Astrocyte (in vitro differentiated cells and primary cell): ENCODE results near the gene TOR4A. TPM values are rescaled to one million over a fixed set of nuclear protein-coding genes. Genes with fewer than 3 reads are reported as not detected.
A peak's percentile ranks its signal among the peaks of the same experiment; 100 is the strongest.

ENCODE experiments used
- DNase-seq: peaks from one replicate; pipeline ENCODE4 v3.0.0-alpha.2; 2010; ENCODE audit warnings: low read depth
- FAIRE-seq: peaks from 2 replicates; lab custom pipeline; 2011; peaks lifted over from hg19 to GRCh38; lab: Jason Lieb, UNC
- H2AFZ ChIP-seq: 2 replicates; pipeline ENCODE4 v1.6.0; 2012; ENCODE audit warnings: low read depth, low read length, inconsistent platforms
- H3K27ac ChIP-seq: 2 replicates; pipeline ENCODE4 v1.5.1; 2011; ENCODE audit warnings: low read depth, low read length, inconsistent platforms
- H3K27me3 ChIP-seq: 2 replicates; pipeline ENCODE4 v1.6.0; 2011; ENCODE audit warnings: low read length, inconsistent platforms; ENCODE audit not compliant: insufficient read depth
- H3K36me3 ChIP-seq: 2 replicates; pipeline ENCODE4 v1.5.1; 2011; ENCODE audit warnings: low read length, inconsistent platforms; ENCODE audit not compliant: insufficient read depth
- H3K4me1 ChIP-seq: 2 replicates; pipeline ENCODE4 v1.5.1; 2011; ENCODE audit warnings: low read length, inconsistent platforms; ENCODE audit not compliant: insufficient read depth
- H3K4me2 ChIP-seq: 2 replicates; pipeline ENCODE4 v1.6.0; 2012; ENCODE audit warnings: low read length, inconsistent platforms
- H3K4me3 ChIP-seq: 2 replicates; pipeline ENCODE4 v1.5.1; 2011; ENCODE audit warnings: low read depth, mild to moderate bottlenecking, low read length, inconsistent platforms; ENCODE audit not compliant: insufficient read depth
- H3K79me2 ChIP-seq: 2 replicates; pipeline ENCODE4 v1.6.0; 2012; ENCODE audit warnings: mild to moderate bottlenecking, low read length, inconsistent platforms; ENCODE audit not compliant: insufficient read depth
- H3K9ac ChIP-seq: 2 replicates; pipeline ENCODE4 v1.6.0; 2012; ENCODE audit warnings: mild to moderate bottlenecking, low read length, inconsistent platforms
- H3K9me3 ChIP-seq: 2 replicates; pipeline ENCODE4 v1.5.1; 2012; ENCODE audit warnings: low read depth, mild to moderate bottlenecking, low read length, inconsistent platforms; ENCODE audit not compliant: insufficient read depth
- H4K20me1 ChIP-seq: 2 replicates; pipeline ENCODE4 v1.6.0; 2012; ENCODE audit warnings: low read length, inconsistent platforms; ENCODE audit not compliant: insufficient read depth
- H3K27ac Mint-ChIP-seq: one replicate; pipeline ENCODE4 v1.8.0; 2021; ENCODE audit warnings: mild to moderate bottlenecking, mixed read lengths; ENCODE audit not compliant: unreplicated experiment
- H3K27me3 Mint-ChIP-seq: one replicate; pipeline ENCODE4 v1.8.0; 2021; ENCODE audit warnings: low read depth, mixed read lengths; ENCODE audit not compliant: unreplicated experiment
- H3K36me3 Mint-ChIP-seq: one replicate; pipeline ENCODE4 v1.8.0; 2021; ENCODE audit warnings: low read depth, mixed read lengths; ENCODE audit not compliant: unreplicated experiment
- H3K4me1 Mint-ChIP-seq: one replicate; pipeline ENCODE4 v1.8.0; 2021; ENCODE audit warnings: low read depth, mixed read lengths; ENCODE audit not compliant: unreplicated experiment
- H3K4me3 Mint-ChIP-seq: one replicate; pipeline ENCODE4 v1.8.0; 2021; ENCODE audit warnings: mild to moderate bottlenecking, moderate library complexity, mixed read lengths; ENCODE audit not compliant: unreplicated experiment
- H3K9me3 Mint-ChIP-seq: one replicate; pipeline ENCODE4 v1.8.0; 2021; ENCODE audit warnings: mild to moderate bottlenecking, mixed read lengths; ENCODE audit not compliant: unreplicated experiment
- EZH2 ChIP-seq: IDR thresholded peaks from 2 replicates; pipeline ENCODE4 v1.6.1; 2012; ENCODE audit warnings: mild to moderate bottlenecking, low read length, inconsistent platforms; ENCODE audit not compliant: insufficient read depth
- total RNA-seq: library from RNA; stranded (reverse); gene quantifications from 2 replicates; pipeline ENCODE4 v1.2.1, GENCODE V29; 2021
- TF ChIP-seq, protein P1 (sequence below): IDR thresholded peaks from 2 replicates; pipeline ENCODE4 v1.5.1; 2011; ENCODE audit warnings: low read depth, mild to moderate bottlenecking, inconsistent platforms, low read length, moderate library complexity; ENCODE audit not compliant: insufficient read depth

The TOR4A gene
- total RNA-seq, 1 donor from 2014 or later = 11.8 TPM

DNA sequence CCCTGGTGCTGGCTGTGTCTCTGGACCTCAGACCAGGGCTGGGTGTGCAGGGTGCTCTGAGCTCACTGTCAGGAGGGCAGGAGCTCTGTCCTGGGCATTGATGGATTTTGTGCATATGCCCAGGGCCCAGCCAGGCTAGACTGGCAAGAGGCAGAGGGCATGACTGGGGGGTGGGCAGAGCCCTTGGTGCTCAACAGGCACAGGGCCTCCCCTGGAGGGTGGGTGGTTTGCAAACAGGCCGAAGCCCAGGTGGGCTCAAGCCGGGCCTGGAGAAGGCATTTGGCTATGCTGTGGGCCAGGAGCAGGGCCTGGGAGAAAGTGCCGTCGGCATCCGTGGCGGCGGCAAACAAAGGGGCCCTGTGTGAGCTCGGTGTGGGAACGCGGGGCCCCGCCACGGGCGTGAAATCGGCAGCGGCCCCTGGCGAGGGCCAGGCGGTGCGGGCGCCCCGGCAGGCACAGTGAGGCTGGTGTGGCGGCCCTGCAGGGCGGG lies 26.4 kb downstream of the TOR4A start:
- no peaks in the 10 kb centered on the region for H3K36me3 Mint-ChIP-seq
- DNase-seq (no peak), FAIRE-seq (no peak)
- peaks cover 2% of the 10 kb centered on the region for H3K27me3 Mint-ChIP-seq
- Histone ChIP-seq H3K4me3 (no peak overlapping the region), H3K4me2 (no peak overlapping the region), H3K36me3 (no peaks in the 10 kb centered on the region), H3K9me3 (no peaks in the 10 kb centered on the region), H4K20me1 (peaks cover 3% of the 10 kb centered on the region), H2AFZ (no peak overlapping the region), H3K27ac (no peak overlapping the region), H3K79me2 (no peaks in the 10 kb centered on the region), H3K9ac (no peak overlapping the region), H3K4me1 (peaks cover 29% of the 10 kb centered on the region), H3K27me3 (peaks cover 8% of the 10 kb centered on the region)
- H3K27ac Mint-ChIP-seq = no peak overlapping the region
- peak; percentile 26 for TF ChIP-seq EZH2
- TF ChIP-seq, protein P1, sequence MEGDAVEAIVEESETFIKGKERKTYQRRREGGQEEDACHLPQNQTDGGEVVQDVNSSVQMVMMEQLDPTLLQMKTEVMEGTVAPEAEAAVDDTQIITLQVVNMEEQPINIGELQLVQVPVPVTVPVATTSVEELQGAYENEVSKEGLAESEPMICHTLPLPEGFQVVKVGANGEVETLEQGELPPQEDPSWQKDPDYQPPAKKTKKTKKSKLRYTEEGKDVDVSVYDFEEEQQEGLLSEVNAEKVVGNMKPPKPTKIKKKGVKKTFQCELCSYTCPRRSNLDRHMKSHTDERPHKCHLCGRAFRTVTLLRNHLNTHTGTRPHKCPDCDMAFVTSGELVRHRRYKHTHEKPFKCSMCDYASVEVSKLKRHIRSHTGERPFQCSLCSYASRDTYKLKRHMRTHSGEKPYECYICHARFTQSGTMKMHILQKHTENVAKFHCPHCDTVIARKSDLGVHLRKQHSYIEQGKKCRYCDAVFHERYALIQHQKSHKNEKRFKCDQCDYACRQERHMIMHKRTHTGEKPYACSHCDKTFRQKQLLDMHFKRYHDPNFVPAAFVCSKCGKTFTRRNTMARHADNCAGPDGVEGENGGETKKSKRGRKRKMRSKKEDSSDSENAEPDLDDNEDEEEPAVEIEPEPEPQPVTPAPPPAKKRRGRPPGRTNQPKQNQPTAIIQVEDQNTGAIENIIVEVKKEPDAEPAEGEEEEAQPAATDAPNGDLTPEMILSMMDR = no peak
- H3K4me3 Mint-ChIP-seq = no peak overlapping the region
- H3K9me3 Mint-ChIP-seq = no peaks in the 10 kb centered on the region
- peaks cover 5% of the 10 kb centered on the region for H3K4me1 Mint-ChIP-seq

- H3K27ac ChIP-seq = no peak overlapping the region
Measured at GRCh38 chr9:137304383-137305059, 27.0 kb downstream of the TOR4A start.

More at GRCh38 chr9:137304383-137305059, 27.0 kb downstream of the TOR4A start:
- TF ChIP-seq, protein P1 = no peak
- Histone ChIP-seq H3K27me3 (peaks cover 7% of the 10 kb centered on the region), H3K4me2 (no peak overlapping the region), H3K79me2 (no peaks in the 10 kb centered on the region), H3K4me3 (no peak overlapping the region), H4K20me1 (no peaks in the 10 kb centered on the region), H3K9me3 (no peaks in the 10 kb centered on the region), H3K36me3 (no peaks in the 10 kb centered on the region), H3K9ac (no peak overlapping the region), H2AFZ (no peak overlapping the region), H3K4me1 (peaks cover 25% of the 10 kb centered on the region)
- Mint-ChIP-seq H3K27me3 (peaks cover 2% of the 10 kb centered on the region), H3K4me1 (peaks cover 5% of the 10 kb centered on the region), H3K36me3 (no peaks in the 10 kb centered on the region), H3K9me3 (no peaks in the 10 kb centered on the region), H3K4me3 (no peak overlapping the region), H3K27ac (no peak overlapping the region)
- no peak for DNase-seq
- FAIRE-seq = no peak
